IMR-90 (cell line): ENCODE data around the gene PLPP7. TPM values are rescaled to one million over a fixed set of nuclear protein-coding genes. Genes with fewer than 3 reads are reported as not detected.

ENCODE experiments used
- ATAC-seq: fragments of 200-7000 bp; cut with Tn5 transposase; 2 replicates; pipeline ENCODE4 v1.9.1; 2020; ENCODE audit warnings: low read depth, mild to moderate bottlenecking, moderate library complexity
- BruUV-seq: library from RNA; stranded (reverse); fragments of 400-500 nt; replicated peaks from 2 replicates; lab custom pipeline; 2021; lab: Mats Ljungman, UMichigan
- CTCF ChIA-PET: fragments of 300-600 bp; formaldehyde crosslinking; extraction: SDS; loops from one replicate; lab custom pipeline; 2021; ENCODE audit warnings: antibody characterized with exemption; lab: Yijun Ruan, JAX
- POLR2A ChIA-PET: fragments of 300-600 bp; sonication (Branson Sonifier 250); formaldehyde crosslinking; loops from one replicate; lab custom pipeline; 2022; ENCODE audit warnings: antibody characterized with exemption; ENCODE audit not compliant: unreplicated experiment; lab: Charles Lee
- DNase-seq: peaks from one replicate; pipeline ENCODE4 v3.0.0; 2013
- H2AFZ ChIP-seq: replicated peaks from 2 replicates; pipeline ENCODE3; 2013; ENCODE audit warnings: low read length, mild to moderate bottlenecking; ENCODE audit not compliant: poor library complexity
- H2AK5ac ChIP-seq: 2 replicates; pipeline ENCODE4 v1.6.1; 2013; ENCODE audit warnings: low read depth, low read length, inconsistent platforms
- H2AK9ac ChIP-seq: replicated peaks from 2 replicates; pipeline ENCODE3; 2013; ENCODE audit warnings: mild to moderate bottlenecking, low read depth, low read length, moderate library complexity; ENCODE audit not compliant: poor library complexity
- H2BK120ac ChIP-seq: 2 replicates; pipeline ENCODE4 v1.6.1; 2013; ENCODE audit warnings: low read depth, low read length, inconsistent platforms
- H2BK15ac ChIP-seq: 3 replicates; pipeline ENCODE4 v1.6.1; 2013; ENCODE audit warnings: low read depth, low read length, inconsistent platforms
- H2BK20ac ChIP-seq: 2 replicates; pipeline ENCODE4 v1.6.1; 2013; ENCODE audit warnings: low read depth, mild to moderate bottlenecking, inconsistent platforms, low read length, moderate library complexity
- H2BK5ac ChIP-seq: 2 replicates; pipeline ENCODE4 v1.6.1; 2013; ENCODE audit warnings: mild to moderate bottlenecking, low read depth, low read length, inconsistent platforms; ENCODE audit not compliant: poor library complexity, severe bottlenecking
- H3K14ac ChIP-seq: replicated peaks from 2 replicates; pipeline ENCODE4 v1.6.1; 2013; ENCODE audit warnings: low read depth, low read length, inconsistent platforms
- H3K18ac ChIP-seq: 2 replicates; pipeline ENCODE4 v1.6.1; 2013; ENCODE audit warnings: low read depth, low read length, control low read depth
- H3K23ac ChIP-seq: 2 replicates; pipeline ENCODE4 v1.6.1; 2013; ENCODE audit warnings: low read depth, low read length, inconsistent platforms
- H3K27ac ChIP-seq: 2 replicates; pipeline ENCODE4 v1.5.1; 2013; ENCODE audit warnings: mild to moderate bottlenecking, control low read depth, low read length; ENCODE audit not compliant: insufficient read depth
- H3K27me3 ChIP-seq: 2 replicates; pipeline ENCODE4 v1.6.1; 2013; ENCODE audit warnings: low read length; ENCODE audit not compliant: control insufficient read depth, insufficient read depth
- H3K36me3 ChIP-seq: 2 replicates; pipeline ENCODE4 v1.6.1; 2013; ENCODE audit warnings: low read length, mixed read lengths; ENCODE audit not compliant: control insufficient read depth, insufficient read depth
- H3K4ac ChIP-seq: 2 replicates; pipeline ENCODE4 v1.6.1; 2013; ENCODE audit warnings: low read depth, low read length, inconsistent platforms
- H3K4me1 ChIP-seq: 2 replicates; pipeline ENCODE4 v1.6.1; 2013; ENCODE audit warnings: low read length, mixed read lengths; ENCODE audit not compliant: control insufficient read depth, insufficient read depth
- H3K4me2 ChIP-seq: 2 replicates; pipeline ENCODE4 v1.6.1; 2013; ENCODE audit warnings: low read depth, mild to moderate bottlenecking, control low read depth, low read length, moderate library complexity
- H3K4me3 ChIP-seq: 2 replicates; pipeline ENCODE4 v1.5.1; 2013; ENCODE audit warnings: low read depth, mild to moderate bottlenecking, control low read depth, low read length, moderate library complexity; ENCODE audit not compliant: insufficient read depth
- H3K56ac ChIP-seq: 2 replicates; pipeline ENCODE4 v1.6.1; 2013; ENCODE audit warnings: low read length, inconsistent platforms; ENCODE audit not compliant: insufficient read depth; ENCODE audit errors: extremely low read depth
- H3K79me1 ChIP-seq, 2 experiments: 2 replicates each; pipeline ENCODE4 v1.6.1; 2013; ENCODE audit warnings: low read length in 2 of 2, inconsistent platforms in 1 of 2, low read depth in 1 of 2
- H3K9ac ChIP-seq: 2 replicates; pipeline ENCODE4 v1.6.1; 2013; ENCODE audit warnings: low read depth, low read length, control low read depth
- H3K9me1 ChIP-seq: 2 replicates; pipeline ENCODE4 v1.6.1; 2013; ENCODE audit warnings: low read length, inconsistent platforms; ENCODE audit not compliant: insufficient read depth
- H3K9me3 ChIP-seq: 2 replicates; pipeline ENCODE4 v1.6.1; 2013; ENCODE audit warnings: low read length; ENCODE audit not compliant: control insufficient read depth, insufficient read depth
- H4K20me1 ChIP-seq: 2 replicates; pipeline ENCODE4 v1.6.1; 2013; ENCODE audit warnings: low read length, inconsistent platforms; ENCODE audit not compliant: insufficient read depth
- H4K5ac ChIP-seq: 2 replicates; pipeline ENCODE4 v1.6.1; 2013; ENCODE audit warnings: mild to moderate bottlenecking, low read depth, low read length, control low read depth
- H4K8ac ChIP-seq, 2 experiments: 2 replicates each; pipeline ENCODE4 v1.6.1; 2013; ENCODE audit warnings: low read depth in 2 of 2, low read length in 2 of 2, control low read depth in 1 of 2, inconsistent platforms in 1 of 2
- H4K91ac ChIP-seq: 2 replicates; pipeline ENCODE4 v1.6.1; 2013; ENCODE audit warnings: low read depth, low read length, inconsistent platforms; ENCODE audit not compliant: insufficient read depth
- BHLHE40 ChIP-seq: fragments of 150-350 bp; IDR thresholded peaks from 2 replicates; pipeline ENCODE4 v1.6.1; 2016; ENCODE audit warnings: mild to moderate bottlenecking, low read depth, low read length
- CEBPB ChIP-seq: IDR thresholded peaks from 2 replicates; pipeline ENCODE4 v1.6.1; 2012; ENCODE audit warnings: low read depth, low read length, improper control_type of control experiment
- CHD1 ChIP-seq: IDR thresholded peaks from 2 replicates; pipeline ENCODE4 v1.6.1; 2012; ENCODE audit warnings: low read depth, low read length, improper control_type of control experiment
- CTCF ChIP-seq: conservative IDR thresholded peaks from 2 replicates; pipeline ENCODE4 v1.5.1; 2012; ENCODE audit warnings: mild to moderate bottlenecking, low read depth, low read length, improper control_type of control experiment
- ELK1 ChIP-seq: fragments of 150-350 bp; IDR thresholded peaks from 2 replicates; pipeline ENCODE4 v1.6.1; 2016; ENCODE audit warnings: low read depth, mild to moderate bottlenecking, low read length, moderate library complexity, borderline replicate concordance
- FOS ChIP-seq: fragments of 150-350 bp; IDR thresholded peaks from 2 replicates; pipeline ENCODE4 v1.6.1; 2016; ENCODE audit warnings: low read depth, low read length
- MAFK ChIP-seq: IDR thresholded peaks from 2 replicates; pipeline ENCODE4 v1.6.1; 2012; ENCODE audit warnings: low read depth, low read length, improper control_type of control experiment
- MAZ ChIP-seq: IDR thresholded peaks from 2 replicates; pipeline ENCODE4 v1.6.1; 2012; ENCODE audit warnings: low read depth, mild to moderate bottlenecking, low read length, improper control_type of control experiment, moderate library complexity, borderline replicate concordance
- MXI1 ChIP-seq: IDR thresholded peaks from 2 replicates; pipeline ENCODE4 v1.6.1; 2012; ENCODE audit warnings: low read depth, mild to moderate bottlenecking, low read length, moderate library complexity, borderline replicate concordance
- NFE2L2 ChIP-seq: fragments of 150-350 bp; IDR thresholded peaks from 2 replicates; pipeline ENCODE4 v1.6.1; 2016; ENCODE audit warnings: low read depth, mild to moderate bottlenecking, low read length
- POLR2A ChIP-seq: IDR thresholded peaks from 2 replicates; pipeline ENCODE4 v1.6.1; 2012; ENCODE audit warnings: mild to moderate bottlenecking, low read depth, low read length
- RAD21 ChIP-seq: IDR thresholded peaks from 2 replicates; pipeline ENCODE4 v1.6.1; 2012; ENCODE audit warnings: low read length, improper control_type of control experiment
- RCOR1 ChIP-seq: IDR thresholded peaks from 2 replicates; pipeline ENCODE4 v1.6.1; 2012; ENCODE audit warnings: mild to moderate bottlenecking, low read length, improper control_type of control experiment; ENCODE audit not compliant: insufficient replicate concordance
- RFX5 ChIP-seq: IDR thresholded peaks from 2 replicates; pipeline ENCODE4 v1.8.0; 2012; ENCODE audit warnings: low read depth, mild to moderate bottlenecking, low read length, moderate library complexity
- SMC3 ChIP-seq: fragments of 150-350 bp; IDR thresholded peaks from 2 replicates; pipeline ENCODE4 v1.6.1; 2016; ENCODE audit warnings: low read depth, mild to moderate bottlenecking, antibody characterized with exemption, low read length, moderate library complexity
- USF2 ChIP-seq: fragments of 150-350 bp; IDR thresholded peaks from 2 replicates; pipeline ENCODE4 v1.6.1; 2017; ENCODE audit warnings: mild to moderate bottlenecking, antibody characterized with exemption, low read length, low read depth
- WGBS, 2 experiments: methylation state at CpG; one replicate each; pipeline versions ENCODE4 v1.1.5 to v1.1.7; 2013; ENCODE audit warnings: missing lambda C conversion rate in 2 of 2; ENCODE audit not compliant: insufficient read length in 1 of 2; ENCODE audit errors: extremely low coverage in 2 of 2; 5-methylcytosine and 5-hydroxymethylcytosine counted together
- dilution Hi-C: fragments of 300-500 bp; cut with HindIII; formaldehyde crosslinking; loops from one replicate; pipeline ENCODE4 v1.14.3; 2018; ENCODE audit warnings: low sequenced_read_pairs; ENCODE audit not compliant: unreplicated experiment
- in situ Hi-C: fragments of 300-500 bp; cut with MboI; formaldehyde crosslinking; loops from 3 replicates; pipeline ENCODE4 v1.14.3; 2019; ENCODE audit warnings: low sequenced_read_pairs, inconsistent platforms, mixed read lengths
- intact Hi-C: fragments of 100-400 bp; cut with micrococcal nuclease; formaldehyde crosslinking; loops from 2 replicates; pipeline ENCODE4 v1.10.0; 2022
- polyA plus RNA-seq, 3 experiments: library from polyadenylated mRNA; depleted of rRNA; stranded (reverse); fragments of >200 nt; gene quantifications; 2 replicates each; pipeline ENCODE4 v1.2.3, GENCODE V29; 2012; ENCODE audit warnings: low replicate concordance in 1 of 3
- total RNA-seq: library from RNA; depleted of rRNA; stranded (reverse); fragments of >200 nt; gene quantifications from 2 replicates; pipeline ENCODE4 v1.2.3, GENCODE V29; 2012

PLPP7 gene
- total and polyA plus RNA-seq, 2 of the 4 experiments (the other 2 are of a cell fraction) = 0.54 to 1.2 TPM

- ATAC-seq (no peak), DNase-seq (no peak)
- 70% methylated on average over 5 of the region's 18 CpGs; no CpG with 5 or more reads in 1 of the 2 experiments for WGBS, 2 experiments
- intact Hi-C loops = no loop called here
- Histone ChIP-seq H2BK5ac (no peak overlapping the region), H3K9me3 (no peaks in the 10 kb centered on the region), H2AK9ac (no peak overlapping the region), H2AFZ (no peak overlapping the region), H3K27ac (no peak overlapping the region), H4K8ac (no peak overlapping the region), H3K79me1 (no peaks in the 10 kb centered on the region), H3K56ac (no peak overlapping the region), H3K4me2 (no peak overlapping the region), H3K14ac (no peak overlapping the region), H3K4me3 (no peak overlapping the region), H3K4ac (no peak overlapping the region), H2AK5ac (no peak overlapping the region), H2BK20ac (no peak overlapping the region), H3K18ac (no peak overlapping the region), H4K20me1 (no peaks in the 10 kb centered on the region), H3K9me1 (no peaks in the 10 kb centered on the region; the same call in 1 of the 2 replicates), H3K4me1 (no peaks in the 10 kb centered on the region; the same call in 1 of the 2 replicates), H2BK15ac (no peak overlapping the region), H2BK120ac (no peak overlapping the region), H4K5ac (no peak overlapping the region), H4K91ac (no peak overlapping the region), H3K9ac (no peak overlapping the region), H3K36me3 (no peaks in the 10 kb centered on the region), H3K27me3 (peaks cover 11% of the 10 kb centered on the region), H3K23ac (no peak overlapping the region)
- TF ChIP-seq POLR2A = no peak
- TF ChIP-seq FOS = no peak
- no peak for TF ChIP-seq CTCF
- no peak for TF ChIP-seq BHLHE40
- TF ChIP-seq RFX5 = no peak
- TF ChIP-seq USF2 = no peak
- no peak for TF ChIP-seq SMC3
- no peak for TF ChIP-seq NFE2L2
- no peak for TF ChIP-seq MAZ
- no peak for TF ChIP-seq CEBPB
- no peak for TF ChIP-seq RCOR1
- no peak for TF ChIP-seq CHD1
- TF ChIP-seq ELK1 = no peak
- TF ChIP-seq MAFK = no peak
- no peak for TF ChIP-seq MXI1
- no peak for TF ChIP-seq RAD21
- no TSS peak for BruUV-seq
- in situ Hi-C loops = no loop called here
- dilution Hi-C loops = no loop called here
- POLR2A ChIA-PET = no interaction called here
- CTCF ChIA-PET = no interaction called here
These were observed 20.2 kb downstream of the PLPP7 start for GRCh38 chr9:131309530-131310276.
